Measurements from ENCODE around the gene MYRFL. TPM values are rescaled to one million over a fixed set of nuclear protein-coding genes. Genes with fewer than 3 reads are reported as not detected.

Gene MYRFL
- polyA plus RNA-seq, 4 donors = 16.7 to 56.5 (median 42.8) TPM

DNA sequence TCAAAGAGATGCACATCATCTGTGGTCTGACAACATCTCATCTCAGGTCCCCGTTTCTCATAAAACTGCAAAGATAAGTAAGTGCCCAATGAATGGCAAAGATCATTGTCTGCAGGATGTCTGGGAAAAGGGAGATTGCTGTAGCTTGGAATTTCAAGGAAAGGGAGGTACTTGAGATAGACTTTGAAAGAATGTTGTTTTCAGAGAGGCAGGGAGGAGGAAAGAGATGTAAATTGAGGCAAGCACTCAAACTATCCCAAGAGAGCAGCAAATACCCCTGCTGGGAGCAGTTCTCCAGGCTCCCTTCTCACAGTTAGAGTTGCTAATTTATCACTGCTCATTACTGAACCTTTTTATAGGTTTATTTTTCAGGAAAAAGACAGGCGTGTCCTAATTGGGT, 107.1 kb downstream of the MYRFL start:
- FAIRE-seq = no peak
- Histone ChIP-seq H3K27me3 (ENCODE audit: control insufficient read depth in 3 of 3, insufficient read depth in 3 of 3, low read length in 3 of 3) (no peaks in the 10 kb centered on the region), H3K4me1 (ENCODE audit: control insufficient read depth in 3 of 3, insufficient read depth in 2 of 3, low read depth in 1 of 3, low read length in 2 of 3) (no peaks in the 10 kb centered on the region), H3K9me3 (ENCODE audit: control insufficient read depth in 2 of 2, insufficient read depth in 1 of 2, low read depth in 1 of 2, low read length in 1 of 2) (no peaks in the 10 kb centered on the region), H3K36me3 (ENCODE audit: control insufficient read depth in 3 of 3, insufficient read depth in 2 of 3, low read depth in 1 of 3, low read length in 3 of 3) (peaks cover 0 to 23% (median 17%) of the 10 kb centered on the region in 3 donors), H3K27ac (ENCODE audit: low read depth in 1 of 3, low read length in 2 of 3) (no peak overlapping the region), H3K4me3 (ENCODE audit: low read depth in 1 of 3, low read length in 3 of 3) (no peak overlapping the region)
- WGBS, 3 donors = 72 to 86% (median 83%) methylated on average over 2 of the region's 2 CpGs
- DNase-seq = no peak

- no peak overlapping the region for H3K27ac ChIP-seq (ENCODE audit: low read depth in 1 of 3, low read length in 2 of 3)
- no peak for DNase-seq
- no peaks in the 10 kb centered on the region for H3K9me3 ChIP-seq (ENCODE audit: control insufficient read depth in 2 of 2, insufficient read depth in 1 of 2, low read depth in 1 of 2, low read length in 1 of 2)
- no peak overlapping the region for H3K4me3 ChIP-seq (ENCODE audit: low read depth in 1 of 3, low read length in 3 of 3)
- no peaks in the 10 kb centered on the region for H3K27me3 ChIP-seq (ENCODE audit: control insufficient read depth in 3 of 3, insufficient read depth in 3 of 3, low read length in 3 of 3)
- peaks cover 0 to 23% (median 17%) of the 10 kb centered on the region in 3 donors for H3K36me3 ChIP-seq (ENCODE audit: control insufficient read depth in 3 of 3, insufficient read depth in 2 of 3, low read depth in 1 of 3, low read length in 3 of 3)
- 75 to 85% (median 78%) methylated on average over 6 of the region's 6 CpGs for WGBS, 3 donors
- no peak for FAIRE-seq
- H3K4me1 ChIP-seq (ENCODE audit: control insufficient read depth in 3 of 3, insufficient read depth in 2 of 3, low read depth in 1 of 3, low read length in 2 of 3) = no peaks in the 10 kb centered on the region
Measured at GRCh38 chr12:69932676-69933552, 107.9 kb downstream of the MYRFL start.

GRCh38 chr12:69934011-69934410, 109.0 kb downstream of the MYRFL start:
- H3K36me3 ChIP-seq (ENCODE audit: control insufficient read depth in 3 of 3, insufficient read depth in 2 of 3, low read depth in 1 of 3, low read length in 3 of 3) = peaks cover 0 to 23% (median 16%) of the 10 kb centered on the region in 3 donors
- no peaks in the 10 kb centered on the region for H3K4me1 ChIP-seq (ENCODE audit: control insufficient read depth in 3 of 3, insufficient read depth in 2 of 3, low read depth in 1 of 3, low read length in 2 of 3)
- no peaks in the 10 kb centered on the region for H3K27me3 ChIP-seq (ENCODE audit: control insufficient read depth in 3 of 3, insufficient read depth in 3 of 3, low read length in 3 of 3)
- WGBS, 3 donors = 89 to 93% (median 92%) methylated on average over 4 of the region's 4 CpGs
- FAIRE-seq (no peak), DNase-seq (no peak)
- H3K27ac ChIP-seq (ENCODE audit: low read depth in 1 of 3, low read length in 2 of 3) = no peak overlapping the region
- H3K9me3 ChIP-seq (ENCODE audit: control insufficient read depth in 2 of 2, insufficient read depth in 1 of 2, low read depth in 1 of 2, low read length in 1 of 2) = no peaks in the 10 kb centered on the region
- H3K4me3 ChIP-seq (ENCODE audit: low read depth in 1 of 3, low read length in 3 of 3) = no peak overlapping the region

- no peak overlapping the region for H3K4me3 ChIP-seq (ENCODE audit: low read depth in 1 of 3, low read length in 3 of 3)
- WGBS, 3 donors = 67 to 83% (median 82%) methylated on average over 5 of the region's 5 CpGs
- H3K36me3 ChIP-seq (ENCODE audit: control insufficient read depth in 3 of 3, insufficient read depth in 2 of 3, low read depth in 1 of 3, low read length in 3 of 3) = peaks cover 0 to 20% (median 13%) of the 10 kb centered on the region in 3 donors
- no peaks in the 10 kb centered on the region for H3K4me1 ChIP-seq (ENCODE audit: control insufficient read depth in 3 of 3, insufficient read depth in 2 of 3, low read depth in 1 of 3, low read length in 2 of 3)
- no peak overlapping the region for H3K27ac ChIP-seq (ENCODE audit: low read depth in 1 of 3, low read length in 2 of 3)
- no peaks in the 10 kb centered on the region for H3K9me3 ChIP-seq (ENCODE audit: control insufficient read depth in 2 of 2, insufficient read depth in 1 of 2, low read depth in 1 of 2, low read length in 1 of 2)
- H3K27me3 ChIP-seq (ENCODE audit: control insufficient read depth in 3 of 3, insufficient read depth in 3 of 3, low read length in 3 of 3) = no peaks in the 10 kb centered on the region
- DNase-seq = no peak
- FAIRE-seq = no peak
Measured at GRCh38 chr12:69935651-69936100, 110.6 kb downstream of the MYRFL start.

DNA sequence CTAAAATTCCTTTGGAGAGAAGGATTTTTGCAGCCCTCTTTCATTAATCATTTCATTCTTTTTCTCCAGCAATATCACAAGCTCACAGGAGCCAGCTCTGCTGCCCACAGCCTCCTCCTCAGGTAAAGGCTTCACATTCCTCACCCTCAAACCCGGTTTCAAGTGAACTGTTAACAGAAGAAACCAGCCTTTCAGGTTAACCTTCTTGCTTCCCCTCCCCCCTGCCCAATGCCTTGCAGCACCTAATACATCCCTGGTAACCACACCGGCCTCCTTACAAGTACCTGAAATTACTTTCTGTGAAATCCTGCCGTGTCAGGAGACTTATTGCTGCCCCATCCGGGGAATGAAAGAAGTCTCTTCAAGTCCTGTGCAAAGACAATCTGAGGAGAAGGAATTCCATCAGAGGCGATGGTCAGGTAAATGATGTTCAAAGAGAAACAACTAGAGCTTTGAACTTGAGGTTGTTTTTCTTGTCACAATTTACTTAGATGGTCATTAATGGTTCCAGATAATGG, 111.2 kb downstream of the MYRFL start:
- 72 to 84% (median 81%) methylated on average over 5 of the region's 5 CpGs for WGBS, 3 donors

DNA sequence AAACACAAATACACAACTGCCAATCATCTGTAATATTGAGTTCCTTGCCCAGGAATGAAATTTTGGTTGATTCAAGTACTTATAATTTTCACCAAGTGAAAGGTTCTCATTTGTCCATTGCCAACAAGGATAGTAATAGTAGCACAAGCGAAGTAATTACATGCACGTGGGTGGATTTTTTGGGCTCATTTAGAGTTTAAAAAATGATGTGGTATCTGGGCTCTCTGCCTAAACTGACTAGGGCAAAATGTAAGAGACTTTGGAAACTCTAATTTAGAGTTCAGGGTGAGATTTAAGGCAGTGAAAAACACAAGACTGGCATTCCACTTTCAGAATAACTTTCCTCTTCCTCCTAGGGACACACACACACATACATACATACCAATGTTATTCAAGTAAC, 111.7 kb downstream of the MYRFL start:
- no peak overlapping the region for H3K27ac ChIP-seq (ENCODE audit: low read depth in 1 of 3, low read length in 2 of 3)
- H3K36me3 ChIP-seq (ENCODE audit: control insufficient read depth in 3 of 3, insufficient read depth in 2 of 3, low read depth in 1 of 3, low read length in 3 of 3) = peaks cover 0 to 20% (median 13%) of the 10 kb centered on the region in 3 donors
- WGBS, 3 donors = 67 to 84% (median 84%) methylated on average over 2 of the region's 2 CpGs
- H3K27me3 ChIP-seq (ENCODE audit: control insufficient read depth in 3 of 3, insufficient read depth in 3 of 3, low read length in 3 of 3) = no peaks in the 10 kb centered on the region
- no peak for FAIRE-seq
- H3K4me3 ChIP-seq (ENCODE audit: low read depth in 1 of 3, low read length in 3 of 3) = peak overlapping the region in 1 of 3 donors; percentile 14
- no peaks in the 10 kb centered on the region for H3K9me3 ChIP-seq (ENCODE audit: control insufficient read depth in 2 of 2, insufficient read depth in 1 of 2, low read depth in 1 of 2, low read length in 1 of 2)
- no peaks in the 10 kb centered on the region for H3K4me1 ChIP-seq (ENCODE audit: control insufficient read depth in 3 of 3, insufficient read depth in 2 of 3, low read depth in 1 of 3, low read length in 2 of 3)
- DNase-seq = no peak

More for the DNA sequence above, 111.2 kb downstream of the MYRFL start:
- Histone ChIP-seq H3K27ac (ENCODE audit: low read depth in 1 of 3, low read length in 2 of 3) (no peak overlapping the region), H3K4me3 (ENCODE audit: low read depth in 1 of 3, low read length in 3 of 3) (no peak overlapping the region), H3K27me3 (ENCODE audit: control insufficient read depth in 3 of 3, insufficient read depth in 3 of 3, low read length in 3 of 3) (no peaks in the 10 kb centered on the region), H3K4me1 (ENCODE audit: control insufficient read depth in 3 of 3, insufficient read depth in 2 of 3, low read depth in 1 of 3, low read length in 2 of 3) (no peaks in the 10 kb centered on the region), H3K9me3 (ENCODE audit: control insufficient read depth in 2 of 2, insufficient read depth in 1 of 2, low read depth in 1 of 2, low read length in 1 of 2) (no peaks in the 10 kb centered on the region), H3K36me3 (ENCODE audit: control insufficient read depth in 3 of 3, insufficient read depth in 2 of 3, low read depth in 1 of 3, low read length in 3 of 3) (peaks cover 0 to 20% (median 13%) of the 10 kb centered on the region in 3 donors)
- FAIRE-seq = no peak
- no peak for DNase-seq

GRCh38 chr12:69947123-69947522, 122.1 kb downstream of the MYRFL start:
- H3K27ac ChIP-seq (ENCODE audit: low read depth in 1 of 3, low read length in 2 of 3) = no peak overlapping the region
- no peaks in the 10 kb centered on the region for H3K36me3 ChIP-seq (ENCODE audit: control insufficient read depth in 3 of 3, insufficient read depth in 2 of 3, low read depth in 1 of 3, low read length in 3 of 3)
- H3K9me3 ChIP-seq (ENCODE audit: control insufficient read depth in 2 of 2, insufficient read depth in 1 of 2, low read depth in 1 of 2, low read length in 1 of 2) = peaks cover 0 to 3% of the 10 kb centered on the region in 2 donors
- no peak overlapping the region for H3K4me3 ChIP-seq (ENCODE audit: low read depth in 1 of 3, low read length in 3 of 3)
- H3K4me1 ChIP-seq (ENCODE audit: control insufficient read depth in 3 of 3, insufficient read depth in 2 of 3, low read depth in 1 of 3, low read length in 2 of 3) = no peaks in the 10 kb centered on the region
- no peaks in the 10 kb centered on the region for H3K27me3 ChIP-seq (ENCODE audit: control insufficient read depth in 3 of 3, insufficient read depth in 3 of 3, low read length in 3 of 3)
- no peak for DNase-seq
- FAIRE-seq = no peak

- H3K36me3 ChIP-seq (ENCODE audit: control insufficient read depth in 3 of 3, insufficient read depth in 2 of 3, low read depth in 1 of 3, low read length in 3 of 3) = peaks cover 0 to 3% (median under 1%) of the 10 kb centered on the region in 3 donors
- WGBS, 3 donors = 48 to 88% (median 75%) methylated on average over 1 of the region's 1 CpG
- DNase-seq (no peak), FAIRE-seq (no peak)
- no peaks in the 10 kb centered on the region for H3K27me3 ChIP-seq (ENCODE audit: control insufficient read depth in 3 of 3, insufficient read depth in 3 of 3, low read length in 3 of 3)
- no peak overlapping the region for H3K4me3 ChIP-seq (ENCODE audit: low read depth in 1 of 3, low read length in 3 of 3)
- H3K9me3 ChIP-seq (ENCODE audit: control insufficient read depth in 2 of 2, insufficient read depth in 1 of 2, low read depth in 1 of 2, low read length in 1 of 2) = peaks cover 0 to 3% of the 10 kb centered on the region in 2 donors
- no peaks in the 10 kb centered on the region for H3K4me1 ChIP-seq (ENCODE audit: control insufficient read depth in 3 of 3, insufficient read depth in 2 of 3, low read depth in 1 of 3, low read length in 2 of 3)
- H3K27ac ChIP-seq (ENCODE audit: low read depth in 1 of 3, low read length in 2 of 3) = no peak overlapping the region
Measured at GRCh38 chr12:69947897-69948296, 122.9 kb downstream of the MYRFL start.

All from small intestine (tissue), 7 donors.